Measurements from ENCODE around the gene CALML4.

CALML4 gene

GRCh38 chr15:68183616-68184315 lies 21.4 kb downstream of the CALML4 start:
- Histone ChIP-seq H3K27ac (ENCODE audit: low read depth, low read length) (no peak overlapping the region), H3K36me3 (ENCODE audit: control insufficient read depth, low read length) (peaks cover 79% of the 10 kb centered on the region), H3F3A (ENCODE audit: control insufficient read depth, insufficient read depth) (no peaks in the 10 kb centered on the region), H3K4me3 (ENCODE audit: low read length) (no peak overlapping the region), H3K9me2 (replicated peaks; ENCODE audit: control insufficient read depth, low read length) (no peaks in the 10 kb centered on the region), H3K4me2 (ENCODE audit: low read length) (no peak overlapping the region), H4K20me1 (ENCODE audit: control insufficient read depth, insufficient read depth, low read depth, low read length) (no peaks in the 10 kb centered on the region; the same call in 1 of the 2 replicates), H3K9me3 (ENCODE audit: control insufficient read depth, insufficient read depth, low read length) (no peaks in the 10 kb centered on the region), H3K4me1 (ENCODE audit: control insufficient read depth, low read length) (peaks cover 13% of the 10 kb centered on the region), H3K27me3 (ENCODE audit: control insufficient read depth, low read length) (no peaks in the 10 kb centered on the region), H3K79me2 (ENCODE audit: control insufficient read depth, low read length) (no peaks in the 10 kb centered on the region)
- TF ChIP-seq EZH2phosphoT487 (IDR thresholded peaks at IDR 0.05; ENCODE audit: borderline replicate concordance, low read length) = no peak
- no peak for TF ChIP-seq CTCF (IDR thresholded peaks at IDR 0.05; ENCODE audit: low read depth, low read length, poor library complexity, severe bottlenecking)

GRCh38 chr15:68177742-68178141 lies 27.4 kb downstream of the CALML4 start:
- H3K9me2 ChIP-seq (replicated peaks; ENCODE audit: control insufficient read depth, low read length) = no peaks in the 10 kb centered on the region
- H4K20me1 ChIP-seq (ENCODE audit: control insufficient read depth, insufficient read depth, low read depth, low read length) = no peaks in the 10 kb centered on the region
- TF ChIP-seq EZH2phosphoT487 (IDR thresholded peaks at IDR 0.05; ENCODE audit: borderline replicate concordance, low read length) (no peak), CTCF (IDR thresholded peaks at IDR 0.05; ENCODE audit: low read depth, low read length, poor library complexity, severe bottlenecking) (no peak)
- H3K27me3 ChIP-seq (ENCODE audit: control insufficient read depth, low read length) = no peaks in the 10 kb centered on the region
- no peaks in the 10 kb centered on the region for H3K79me2 ChIP-seq (ENCODE audit: control insufficient read depth, low read length)
- H3K36me3 ChIP-seq (ENCODE audit: control insufficient read depth, low read length) = peaks cover 68% of the 10 kb centered on the region
- no peak overlapping the region for H3K4me2 ChIP-seq (ENCODE audit: low read length)
- no peak overlapping the region for H3K27ac ChIP-seq (ENCODE audit: low read depth, low read length)
- no peak overlapping the region for H3K4me3 ChIP-seq (ENCODE audit: low read length)
- H3K4me1 ChIP-seq (ENCODE audit: control insufficient read depth, low read length) = no peaks in the 10 kb centered on the region
- no peaks in the 10 kb centered on the region for H3K9me3 ChIP-seq (ENCODE audit: control insufficient read depth, insufficient read depth, low read length)
- H3F3A ChIP-seq (ENCODE audit: control insufficient read depth, insufficient read depth) = no peaks in the 10 kb centered on the region

GRCh38 chr15:68176601-68177000 lies 28.5 kb downstream of the CALML4 start:
- Histone ChIP-seq H3K36me3 (ENCODE audit: control insufficient read depth, low read length) (peaks cover 65% of the 10 kb centered on the region), H3K27me3 (ENCODE audit: control insufficient read depth, low read length) (no peaks in the 10 kb centered on the region), H3K4me2 (ENCODE audit: low read length) (no peak overlapping the region), H3F3A (ENCODE audit: control insufficient read depth, insufficient read depth) (no peaks in the 10 kb centered on the region), H4K20me1 (ENCODE audit: control insufficient read depth, insufficient read depth, low read depth, low read length) (no peaks in the 10 kb centered on the region), H3K27ac (ENCODE audit: low read depth, low read length) (no peak overlapping the region), H3K9me2 (replicated peaks; ENCODE audit: control insufficient read depth, low read length) (no peaks in the 10 kb centered on the region), H3K9me3 (ENCODE audit: control insufficient read depth, insufficient read depth, low read length) (no peaks in the 10 kb centered on the region), H3K4me3 (ENCODE audit: low read length) (no peak overlapping the region), H3K79me2 (ENCODE audit: control insufficient read depth, low read length) (no peaks in the 10 kb centered on the region), H3K4me1 (ENCODE audit: control insufficient read depth, low read length) (no peaks in the 10 kb centered on the region)
- TF ChIP-seq EZH2phosphoT487 (IDR thresholded peaks at IDR 0.05; ENCODE audit: borderline replicate concordance, low read length) = no peak
- TF ChIP-seq CTCF (IDR thresholded peaks at IDR 0.05; ENCODE audit: low read depth, low read length, poor library complexity, severe bottlenecking) = no peak

Data from DOHH2 (cell line).